Natural killer cell (primary cell): ENCODE results near the gene NEGR1. TPM values are rescaled to one million over a fixed set of nuclear protein-coding genes. Genes with fewer than 3 reads are reported as not detected.

Experiments
- ATAC-seq, 3 donors: fragments of 150-1000 bp in 2 of 3; fragments of 200-7000 bp in 1 of 3; cut with Tn5 transposase; 1 replicate in 1 of 3; 2 replicates in 2 of 3; pipeline ENCODE4 v1.10.0; 2021; ENCODE audit warnings: mild to moderate bottlenecking in 2 of 3, moderate library complexity in 2 of 3
- DNase-seq, 2 donors: peaks; one replicate each; pipeline versions ENCODE4 v3.0.0 to v3.0.0-alpha.2; 2013 to 2021; ENCODE audit warnings: mixed read lengths in 1 of 2
- H3K27ac ChIP-seq: one replicate; pipeline ENCODE4 v1.5.1; 2013; ENCODE audit warnings: mild to moderate bottlenecking, low read length
- H3K27me3 ChIP-seq: one replicate; pipeline ENCODE4 v1.6.1; 2013; ENCODE audit warnings: low read length; ENCODE audit not compliant: control insufficient read depth, insufficient read depth
- H3K36me3 ChIP-seq: one replicate; pipeline ENCODE4 v1.6.1; 2013; ENCODE audit warnings: low read length; ENCODE audit not compliant: control insufficient read depth, insufficient read depth
- H3K4me1 ChIP-seq: one replicate; pipeline ENCODE4 v1.6.1; 2013; ENCODE audit warnings: low read length; ENCODE audit not compliant: control insufficient read depth, insufficient read depth
- H3K4me3 ChIP-seq: one replicate; pipeline ENCODE4 v1.5.1; 2013; ENCODE audit warnings: low read length
- H3K9me3 ChIP-seq: one replicate; pipeline ENCODE4 v1.6.1; 2013; ENCODE audit warnings: low read length; ENCODE audit not compliant: control insufficient read depth, insufficient read depth
- H3K27ac Mint-ChIP-seq, 2 donors: one replicate each; pipeline ENCODE4 v1.8.0; 2022; ENCODE audit warnings: mild to moderate bottlenecking in 2 of 2, mixed read lengths in 2 of 2, moderate library complexity in 1 of 2
- H3K27me3 Mint-ChIP-seq, 2 donors: one replicate each; pipeline ENCODE4 v1.8.0; 2022; ENCODE audit warnings: low read depth in 2 of 2, mixed read lengths in 2 of 2
- H3K36me3 Mint-ChIP-seq: one replicate; pipeline ENCODE4 v1.8.0; 2022; ENCODE audit warnings: mixed read lengths
- H3K4me1 Mint-ChIP-seq, 2 donors: one replicate each; pipeline ENCODE4 v1.8.0; 2022; ENCODE audit warnings: mixed read lengths in 2 of 2
- H3K4me3 Mint-ChIP-seq: one replicate; pipeline ENCODE4 v1.8.0; 2022; ENCODE audit warnings: mild to moderate bottlenecking, moderate library complexity, mixed read lengths
- H3K9me3 Mint-ChIP-seq, 2 donors: one replicate each; pipeline ENCODE4 v1.8.0; 2022; ENCODE audit warnings: mixed read lengths in 2 of 2
- WGBS: methylation state at CpG from one replicate; pipeline ENCODE4 v1.1.7; 2013; ENCODE audit warnings: missing lambda C conversion rate; ENCODE audit not compliant: insufficient coverage; 5-methylcytosine and 5-hydroxymethylcytosine counted together
- intact Hi-C: fragments of 100-400 bp; cut with micrococcal nuclease; formaldehyde crosslinking; loops from one replicate; pipeline ENCODE4 v1.14.2; 2022
- total RNA-seq, 4 donors: library from RNA; stranded (reverse); fragments of 120-200 nt in 1 of 4; gene quantifications; one replicate each; pipeline versions ENCODE4 v1.2.3 to v1.2.4, GENCODE V29; 2013 to 2022
- TF ChIP-seq, protein P1 (sequence below): fragments of 200-600 bp; IDR thresholded peaks from one replicate; pipeline ENCODE4 v1.8.0; 2022; ENCODE audit warnings: antibody characterized with exemption

The NEGR1 gene
- total RNA-seq, 3 donors from 2014 or later (not counting 1 experiment from before 2014, with no cell fraction given): 0.55 to 1.3 TPM; not detected in 1

- Mint-ChIP-seq H3K4me1 (no peaks in the 10 kb centered on the region), H3K27me3 (no peaks in the 10 kb centered on the region), H3K27ac (no peak overlapping the region), H3K9me3 (peaks cover 2 to 7% of the 10 kb centered on the region in 2 donors), H3K4me3 (no peak overlapping the region), H3K36me3 (no peaks in the 10 kb centered on the region)
- Histone ChIP-seq H3K4me1 (no peaks in the 10 kb centered on the region), H3K27me3 (no peaks in the 10 kb centered on the region), H3K27ac (no peak overlapping the region), H3K4me3 (no peak overlapping the region), H3K36me3 (no peaks in the 10 kb centered on the region), H3K9me3 (no peaks in the 10 kb centered on the region)
- intact Hi-C loops: no loop called here
- no peak for DNase-seq
- no peak for ATAC-seq
- TF ChIP-seq, protein P1, sequence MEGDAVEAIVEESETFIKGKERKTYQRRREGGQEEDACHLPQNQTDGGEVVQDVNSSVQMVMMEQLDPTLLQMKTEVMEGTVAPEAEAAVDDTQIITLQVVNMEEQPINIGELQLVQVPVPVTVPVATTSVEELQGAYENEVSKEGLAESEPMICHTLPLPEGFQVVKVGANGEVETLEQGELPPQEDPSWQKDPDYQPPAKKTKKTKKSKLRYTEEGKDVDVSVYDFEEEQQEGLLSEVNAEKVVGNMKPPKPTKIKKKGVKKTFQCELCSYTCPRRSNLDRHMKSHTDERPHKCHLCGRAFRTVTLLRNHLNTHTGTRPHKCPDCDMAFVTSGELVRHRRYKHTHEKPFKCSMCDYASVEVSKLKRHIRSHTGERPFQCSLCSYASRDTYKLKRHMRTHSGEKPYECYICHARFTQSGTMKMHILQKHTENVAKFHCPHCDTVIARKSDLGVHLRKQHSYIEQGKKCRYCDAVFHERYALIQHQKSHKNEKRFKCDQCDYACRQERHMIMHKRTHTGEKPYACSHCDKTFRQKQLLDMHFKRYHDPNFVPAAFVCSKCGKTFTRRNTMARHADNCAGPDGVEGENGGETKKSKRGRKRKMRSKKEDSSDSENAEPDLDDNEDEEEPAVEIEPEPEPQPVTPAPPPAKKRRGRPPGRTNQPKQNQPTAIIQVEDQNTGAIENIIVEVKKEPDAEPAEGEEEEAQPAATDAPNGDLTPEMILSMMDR: no peak
- WGBS: 100% methylated on average over 2 of the region's 3 CpGs
These were observed 180.3 kb downstream of the NEGR1 start for GRCh38 chr1:72101840-72102632.

- no peaks in the 10 kb centered on the region for H3K27me3 Mint-ChIP-seq
- WGBS: 79% methylated on average over 2 of the region's 2 CpGs
- ATAC-seq: no peak
- H3K9me3 Mint-ChIP-seq: peaks cover 3 to 5% of the 10 kb centered on the region in 2 donors
- Histone ChIP-seq H3K27me3 (no peaks in the 10 kb centered on the region), H3K4me3 (no peak overlapping the region), H3K36me3 (no peaks in the 10 kb centered on the region), H3K27ac (no peak overlapping the region), H3K9me3 (no peaks in the 10 kb centered on the region), H3K4me1 (no peaks in the 10 kb centered on the region)
- no peak for DNase-seq
- intact Hi-C loops: no loop called here
- no peak overlapping the region for H3K4me3 Mint-ChIP-seq
- TF ChIP-seq, protein P1: no peak
- H3K27ac Mint-ChIP-seq: no peak overlapping the region
- H3K36me3 Mint-ChIP-seq: no peaks in the 10 kb centered on the region
- H3K4me1 Mint-ChIP-seq: no peaks in the 10 kb centered on the region
These were observed 181.6 kb downstream of the NEGR1 start for GRCh38 chr1:72100771-72101170.

GRCh38 chr1:72097851-72098570 is 184.3 kb downstream of the NEGR1 start:
- H3K36me3 Mint-ChIP-seq: no peaks in the 10 kb centered on the region

More at GRCh38 chr1:72097851-72098570, 184.3 kb downstream of the NEGR1 start:
- intact Hi-C loops: no loop called here
- Histone ChIP-seq H3K27ac (no peak overlapping the region), H3K4me1 (no peaks in the 10 kb centered on the region), H3K4me3 (no peak overlapping the region), H3K9me3 (no peaks in the 10 kb centered on the region), H3K36me3 (no peaks in the 10 kb centered on the region), H3K27me3 (no peaks in the 10 kb centered on the region)
- TF ChIP-seq, protein P1: no peak
- H3K27me3 Mint-ChIP-seq: no peaks in the 10 kb centered on the region
- H3K9me3 Mint-ChIP-seq: peaks cover 2% of the 10 kb centered on the region in 2 donors
- WGBS: 88% methylated on average over 3 of the region's 4 CpGs
- H3K4me3 Mint-ChIP-seq: no peak overlapping the region
- no peaks in the 10 kb centered on the region for H3K4me1 Mint-ChIP-seq
- no peak for DNase-seq
- no peak overlapping the region for H3K27ac Mint-ChIP-seq
- no peak for ATAC-seq
